Measurements from ENCODE around the gene NIN. TPM values are rescaled to one million over a fixed set of nuclear protein-coding genes. Genes with fewer than 3 reads are reported as not detected.

Gene NIN
- total RNA-seq, 1 donor from 2014 or later, result 28.9 TPM

- H3K27me3 ChIP-seq (ENCODE audit: control insufficient read depth, insufficient read depth, low read length), result no peaks in the 10 kb centered on the region
These were observed 113.2 kb downstream of the NIN start for GRCh38 chr14:50717811-50718210.

GRCh38 chr14:50714450-50715073 is 116.4 kb downstream of the NIN start:
- peak; percentile 72 for TF ChIP-seq CTCF (IDR thresholded peaks at IDR 0.05; ENCODE audit: insufficient read depth, low read length, poor library complexity, severe bottlenecking)
- Histone ChIP-seq H3K27me3 (ENCODE audit: control insufficient read depth, insufficient read depth, low read length) (no peaks in the 10 kb centered on the region), H3K4me3 (ENCODE audit: low read depth, low read length) (no peak overlapping the region), H3K36me3 (ENCODE audit: control insufficient read depth, insufficient read depth, low read length) (no peaks in the 10 kb centered on the region)
- no peak for DNase-seq (ENCODE audit: low read depth)

More at GRCh38 chr14:50717811-50718210, 113.2 kb downstream of the NIN start:
- no peak for TF ChIP-seq CTCF (IDR thresholded peaks at IDR 0.05; ENCODE audit: insufficient read depth, low read length, poor library complexity, severe bottlenecking)
- no peak for DNase-seq (ENCODE audit: low read depth)
- no peak overlapping the region for H3K4me3 ChIP-seq (ENCODE audit: low read depth, low read length)
- no peaks in the 10 kb centered on the region for H3K36me3 ChIP-seq (ENCODE audit: control insufficient read depth, insufficient read depth, low read length)

GRCh38 chr14:50711043-50711442 is 119.9 kb downstream of the NIN start:
- Histone ChIP-seq H3K36me3 (ENCODE audit: control insufficient read depth, insufficient read depth, low read length) (no peaks in the 10 kb centered on the region), H3K4me3 (ENCODE audit: low read depth, low read length) (no peak overlapping the region), H3K27me3 (ENCODE audit: control insufficient read depth, insufficient read depth, low read length) (no peaks in the 10 kb centered on the region)
- no peak for TF ChIP-seq CTCF (IDR thresholded peaks at IDR 0.05; ENCODE audit: insufficient read depth, low read length, poor library complexity, severe bottlenecking)
- no peak for DNase-seq (ENCODE audit: low read depth)

- H3K4me3 ChIP-seq (ENCODE audit: low read depth, low read length), result no peak overlapping the region
- no peaks in the 10 kb centered on the region for H3K27me3 ChIP-seq (ENCODE audit: control insufficient read depth, insufficient read depth, low read length)
- no peak for TF ChIP-seq CTCF (IDR thresholded peaks at IDR 0.05; ENCODE audit: insufficient read depth, low read length, poor library complexity, severe bottlenecking)
- no peak for DNase-seq (ENCODE audit: low read depth)
- no peaks in the 10 kb centered on the region for H3K36me3 ChIP-seq (ENCODE audit: control insufficient read depth, insufficient read depth, low read length)
These were observed 125.9 kb downstream of the NIN start for GRCh38 chr14:50705026-50705593.

GRCh38 chr14:50704454-50705010 is 126.4 kb downstream of the NIN start:
- no peak for DNase-seq (ENCODE audit: low read depth)
- no peak for TF ChIP-seq CTCF (IDR thresholded peaks at IDR 0.05; ENCODE audit: insufficient read depth, low read length, poor library complexity, severe bottlenecking)
- Histone ChIP-seq H3K4me3 (ENCODE audit: low read depth, low read length) (no peak overlapping the region), H3K36me3 (ENCODE audit: control insufficient read depth, insufficient read depth, low read length) (no peaks in the 10 kb centered on the region), H3K27me3 (ENCODE audit: control insufficient read depth, insufficient read depth, low read length) (no peaks in the 10 kb centered on the region)
